WTC11 (cell line): ENCODE measurements around the gene COG3. TPM values are rescaled to one million over a fixed set of nuclear protein-coding genes. Genes with fewer than 3 reads are reported as not detected.

Source experiments
- ATAC-seq: fragments of 200-7000 bp; cut with Tn5 transposase; 2 replicates; pipeline ENCODE4 v1.10.0; 2021; ENCODE audit warnings: mild to moderate bottlenecking, moderate library complexity
- CTCF ChIA-PET: fragments of 300-600 bp; sonication (Branson Sonifier 250); formaldehyde crosslinking; loops from one replicate; lab custom pipeline; 2021; ENCODE audit warnings: antibody characterized with exemption; lab: Charles Lee
- POLR2A ChIA-PET: fragments of 350-600 bp; sonication (Branson Sonifier 250); formaldehyde crosslinking; loops from one replicate; lab custom pipeline; 2021; ENCODE audit warnings: antibody characterized with exemption; lab: Charles Lee
- DNase-seq: peaks from one replicate; pipeline ENCODE4 v3.0.0; 2021; ENCODE audit warnings: low spot score
- H3K27ac Mint-ChIP-seq: 2 replicates; pipeline ENCODE4 v1.8.0; 2021; ENCODE audit warnings: mixed read lengths
- H3K27me3 Mint-ChIP-seq: 2 replicates; pipeline ENCODE4 v1.8.0; 2021; ENCODE audit warnings: low read depth, mild to moderate bottlenecking, moderate library complexity, mixed read lengths
- H3K36me3 Mint-ChIP-seq: 2 replicates; pipeline ENCODE4 v1.8.0; 2021; ENCODE audit warnings: mixed read lengths
- H3K4me1 Mint-ChIP-seq: 2 replicates; pipeline ENCODE4 v1.8.0; 2022; ENCODE audit warnings: mixed read lengths
- H3K4me3 Mint-ChIP-seq: 2 replicates; pipeline ENCODE4 v1.8.0; 2021; ENCODE audit warnings: mild to moderate bottlenecking, moderate library complexity, mixed read lengths
- H3K9me3 Mint-ChIP-seq: 2 replicates; pipeline ENCODE4 v1.8.0; 2021; ENCODE audit warnings: mixed read lengths
- ARID4B ChIP-seq: sonication (generic); formaldehyde crosslinking; IDR thresholded peaks from 2 replicates; pipeline ENCODE4 v1.8.0; 2023; ENCODE audit warnings: missing genetic modification reagents, mild to moderate bottlenecking, borderline replicate concordance
- ATF1 ChIP-seq: sonication (generic); formaldehyde crosslinking; IDR thresholded peaks from 2 replicates; pipeline ENCODE4 v1.8.1; 2023; ENCODE audit warnings: mild to moderate bottlenecking, moderate library complexity, missing genetic modification reagents
- CREB1 ChIP-seq: sonication (generic); formaldehyde crosslinking; IDR thresholded peaks from 2 replicates; pipeline ENCODE4 v1.8.0; 2023; ENCODE audit warnings: mild to moderate bottlenecking, missing genetic modification reagents
- CREM ChIP-seq: sonication (generic); formaldehyde crosslinking; IDR thresholded peaks from 2 replicates; pipeline ENCODE4 v1.8.1; 2022; ENCODE audit warnings: mild to moderate bottlenecking, missing genetic modification reagents, moderate library complexity
- CTCF ChIP-seq: fragments of 200-600 bp; IDR thresholded peaks from 2 replicates; pipeline ENCODE4 v1.8.0; 2022; ENCODE audit warnings: antibody characterized with exemption
- ERG ChIP-seq: fragments of 250-450 bp; sonication (Bioruptor Pico); IDR thresholded peaks from 2 replicates; pipeline ENCODE4 v1.8.0; 2021; ENCODE audit warnings: mild to moderate bottlenecking
- FOXJ3 ChIP-seq: sonication (generic); formaldehyde crosslinking; IDR thresholded peaks from 2 replicates; pipeline ENCODE4 v1.9.0; 2021; ENCODE audit warnings: missing genetic modification reagents, mild to moderate bottlenecking, borderline replicate concordance
- JUN ChIP-seq: sonication (generic); formaldehyde crosslinking; IDR thresholded peaks from 2 replicates; pipeline ENCODE4 v1.8.0; 2023; ENCODE audit warnings: mild to moderate bottlenecking, missing genetic modification reagents
- MXD4 ChIP-seq: fragments of 250-450 bp; sonication (Bioruptor Pico); IDR thresholded peaks from 2 replicates; pipeline ENCODE4 v1.8.0; 2021; ENCODE audit warnings: mild to moderate bottlenecking, moderate library complexity, borderline replicate concordance
- SMAD3 ChIP-seq: sonication (generic); formaldehyde crosslinking; IDR thresholded peaks from 2 replicates; pipeline ENCODE4 v1.8.0; 2022; ENCODE audit warnings: missing genetic modification reagents, mild to moderate bottlenecking, borderline replicate concordance
- SMAD4 ChIP-seq: sonication (generic); formaldehyde crosslinking; IDR thresholded peaks from 2 replicates; pipeline ENCODE4 v1.8.0; 2022; ENCODE audit warnings: mild to moderate bottlenecking, missing genetic modification reagents
- SP1 ChIP-seq: sonication (generic); formaldehyde crosslinking; conservative IDR thresholded peaks from 2 replicates; pipeline ENCODE4 v1.8.1; 2022; ENCODE audit warnings: missing genetic modification reagents
- TEAD1 ChIP-seq: sonication (generic); formaldehyde crosslinking; IDR thresholded peaks from 2 replicates; pipeline ENCODE4 v1.8.0; 2022; ENCODE audit warnings: mild to moderate bottlenecking, missing genetic modification reagents
- ZNF121 ChIP-seq: sonication (generic); formaldehyde crosslinking; IDR thresholded peaks from 2 replicates; pipeline ENCODE4 v1.8.0; 2023; ENCODE audit warnings: missing genetic modification reagents
- total RNA-seq: library from RNA; stranded (reverse); gene quantifications from 3 replicates; pipeline ENCODE4 v1.2.3, GENCODE V29; 2021
- TF ChIP-seq, protein P1 (sequence below): sonication (generic); formaldehyde crosslinking; IDR thresholded peaks from 2 replicates; pipeline ENCODE4 v1.8.1; 2023; ENCODE audit warnings: mild to moderate bottlenecking, moderate library complexity, missing genetic modification reagents
- TF ChIP-seq, protein P2 (sequence below): sonication (generic); formaldehyde crosslinking; IDR thresholded peaks from 2 replicates; pipeline ENCODE4 v1.8.1; 2022; ENCODE audit warnings: low read depth, mild to moderate bottlenecking, moderate library complexity, missing genetic modification reagents, borderline replicate concordance
- TF ChIP-seq, protein P3 (sequence below): fragments of 250-450 bp; sonication (Bioruptor Pico); IDR thresholded peaks from 2 replicates; pipeline ENCODE4 v1.9.0; 2021; ENCODE audit warnings: mild to moderate bottlenecking, borderline replicate concordance

Gene COG3
- total RNA-seq, 1 experiment from 2014 or later = 21.6 TPM

- TF ChIP-seq, protein P1, sequence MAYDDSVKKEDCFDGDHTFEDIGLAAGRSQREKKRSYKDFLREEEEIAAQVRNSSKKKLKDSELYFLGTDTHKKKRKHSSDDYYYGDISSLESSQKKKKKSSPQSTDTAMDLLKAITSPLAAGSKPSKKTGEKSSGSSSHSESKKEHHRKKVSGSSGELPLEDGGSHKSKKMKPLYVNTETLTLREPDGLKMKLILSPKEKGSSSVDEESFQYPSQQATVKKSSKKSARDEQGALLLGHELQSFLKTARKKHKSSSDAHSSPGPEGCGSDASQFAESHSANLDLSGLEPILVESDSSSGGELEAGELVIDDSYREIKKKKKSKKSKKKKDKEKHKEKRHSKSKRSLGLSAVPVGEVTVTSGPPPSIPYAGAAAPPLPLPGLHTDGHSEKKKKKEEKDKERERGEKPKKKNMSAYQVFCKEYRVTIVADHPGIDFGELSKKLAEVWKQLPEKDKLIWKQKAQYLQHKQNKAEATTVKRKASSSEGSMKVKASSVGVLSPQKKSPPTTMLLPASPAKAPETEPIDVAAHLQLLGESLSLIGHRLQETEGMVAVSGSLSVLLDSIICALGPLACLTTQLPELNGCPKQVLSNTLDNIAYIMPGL = no peak
- no peak for TF ChIP-seq CREB1 (CRISPR knock-in tag)
- TF ChIP-seq, protein P2, sequence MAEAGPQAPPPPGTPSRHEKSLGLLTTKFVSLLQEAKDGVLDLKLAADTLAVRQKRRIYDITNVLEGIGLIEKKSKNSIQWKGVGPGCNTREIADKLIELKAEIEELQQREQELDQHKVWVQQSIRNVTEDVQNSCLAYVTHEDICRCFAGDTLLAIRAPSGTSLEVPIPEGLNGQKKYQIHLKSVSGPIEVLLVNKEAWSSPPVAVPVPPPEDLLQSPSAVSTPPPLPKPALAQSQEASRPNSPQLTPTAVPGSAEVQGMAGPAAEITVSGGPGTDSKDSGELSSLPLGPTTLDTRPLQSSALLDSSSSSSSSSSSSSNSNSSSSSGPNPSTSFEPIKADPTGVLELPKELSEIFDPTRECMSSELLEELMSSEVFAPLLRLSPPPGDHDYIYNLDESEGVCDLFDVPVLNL (CRISPR knock-in tag) = no peak
- no peak for TF ChIP-seq MXD4 (CRISPR knock-in tag)
- TF ChIP-seq SMAD4 (CRISPR knock-in tag) = no peak
- TF ChIP-seq ATF1 (CRISPR knock-in tag) = no peak
- TF ChIP-seq, protein P3, sequence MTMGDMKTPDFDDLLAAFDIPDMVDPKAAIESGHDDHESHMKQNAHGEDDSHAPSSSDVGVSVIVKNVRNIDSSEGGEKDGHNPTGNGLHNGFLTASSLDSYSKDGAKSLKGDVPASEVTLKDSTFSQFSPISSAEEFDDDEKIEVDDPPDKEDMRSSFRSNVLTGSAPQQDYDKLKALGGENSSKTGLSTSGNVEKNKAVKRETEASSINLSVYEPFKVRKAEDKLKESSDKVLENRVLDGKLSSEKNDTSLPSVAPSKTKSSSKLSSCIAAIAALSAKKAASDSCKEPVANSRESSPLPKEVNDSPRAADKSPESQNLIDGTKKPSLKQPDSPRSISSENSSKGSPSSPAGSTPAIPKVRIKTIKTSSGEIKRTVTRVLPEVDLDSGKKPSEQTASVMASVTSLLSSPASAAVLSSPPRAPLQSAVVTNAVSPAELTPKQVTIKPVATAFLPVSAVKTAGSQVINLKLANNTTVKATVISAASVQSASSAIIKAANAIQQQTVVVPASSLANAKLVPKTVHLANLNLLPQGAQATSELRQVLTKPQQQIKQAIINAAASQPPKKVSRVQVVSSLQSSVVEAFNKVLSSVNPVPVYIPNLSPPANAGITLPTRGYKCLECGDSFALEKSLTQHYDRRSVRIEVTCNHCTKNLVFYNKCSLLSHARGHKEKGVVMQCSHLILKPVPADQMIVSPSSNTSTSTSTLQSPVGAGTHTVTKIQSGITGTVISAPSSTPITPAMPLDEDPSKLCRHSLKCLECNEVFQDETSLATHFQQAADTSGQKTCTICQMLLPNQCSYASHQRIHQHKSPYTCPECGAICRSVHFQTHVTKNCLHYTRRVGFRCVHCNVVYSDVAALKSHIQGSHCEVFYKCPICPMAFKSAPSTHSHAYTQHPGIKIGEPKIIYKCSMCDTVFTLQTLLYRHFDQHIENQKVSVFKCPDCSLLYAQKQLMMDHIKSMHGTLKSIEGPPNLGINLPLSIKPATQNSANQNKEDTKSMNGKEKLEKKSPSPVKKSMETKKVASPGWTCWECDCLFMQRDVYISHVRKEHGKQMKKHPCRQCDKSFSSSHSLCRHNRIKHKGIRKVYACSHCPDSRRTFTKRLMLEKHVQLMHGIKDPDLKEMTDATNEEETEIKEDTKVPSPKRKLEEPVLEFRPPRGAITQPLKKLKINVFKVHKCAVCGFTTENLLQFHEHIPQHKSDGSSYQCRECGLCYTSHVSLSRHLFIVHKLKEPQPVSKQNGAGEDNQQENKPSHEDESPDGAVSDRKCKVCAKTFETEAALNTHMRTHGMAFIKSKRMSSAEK (CRISPR knock-in tag) = no peak
- no peak for TF ChIP-seq SMAD3 (CRISPR knock-in tag)
- TF ChIP-seq ARID4B = no peak
These were observed 525 bp upstream of the COG3 start (continued) for GRCh38 chr13:45464141-45464686.

GRCh38 chr13:45466359-45466758 is 1.6 kb downstream of the COG3 start:
- Mint-ChIP-seq H3K27ac (no peak overlapping the region), H3K4me1 (peaks cover 30% of the 10 kb centered on the region), H3K9me3 (no peaks in the 10 kb centered on the region), H3K27me3 (peaks cover 12% of the 10 kb centered on the region), H3K36me3 (no peaks in the 10 kb centered on the region), H3K4me3 (peak overlapping the region; percentile 90)
- DNase-seq = no peak
- POLR2A ChIA-PET = no interaction called here
- ATAC-seq = no peak
- CTCF ChIA-PET = no interaction called here
- TF ChIP-seq ERG (no peak), JUN (no peak), FOXJ3 (CRISPR knock-in tag) (no peak), TEAD1 (no peak), ZNF121 (CRISPR knock-in tag) (no peak), CREM (CRISPR knock-in tag) (no peak), CTCF (no peak), ARID4B (no peak), SP1 (CRISPR knock-in tag) (no peak)
